ENCODE data around the gene KDM4C. TPM values are rescaled to one million over a fixed set of nuclear protein-coding genes. Genes with fewer than 3 reads are reported as not detected.

Gene KDM4C
- total and polyA plus RNA-seq, 2 donors (not counting 1 experiment from before 2014, with no cell fraction given), result 49.7 to 141 TPM

- H3K4me3 Mint-ChIP-seq, result no peak overlapping the region
- no peak overlapping the region for H3K27ac Mint-ChIP-seq
- Histone ChIP-seq H3K9me3 (ENCODE audit: control extremely low read depth in 1 of 3, control insufficient read depth in 2 of 3, insufficient read depth in 1 of 3, low read length in 2 of 3) (peaks cover 0 to 5% (median 0%) of the 10 kb centered on the region in 3 donors), H2AFZ (ENCODE audit: insufficient read depth, low read depth, low read length, poor library complexity, severe bottlenecking) (no peak overlapping the region), H3K4me2 (replicated peaks; ENCODE audit: low read depth, low read length, poor library complexity, severe bottlenecking) (no peak overlapping the region), H3K27me3 (replicated peaks in 1 of 4; ENCODE audit: control extremely low read depth in 1 of 4, control insufficient read depth in 3 of 4, insufficient read depth in 4 of 4, low read length in 3 of 4) (no peaks in the 10 kb centered on the region), H3K27ac (ENCODE audit: low read length in 2 of 2) (no peak overlapping the region), H3K4me1 (ENCODE audit: control insufficient read depth in 2 of 2, insufficient read depth in 2 of 2, low read length in 2 of 2) (peaks cover 0 to 5% of the 10 kb centered on the region in 2 donors), H4K20me1 (ENCODE audit: control insufficient read depth, insufficient read depth, low read length, poor library complexity, severe bottlenecking) (peaks cover 15% of the 10 kb centered on the region), H3K36me3 (replicated peaks in 1 of 2; ENCODE audit: control extremely low read depth in 1 of 2, control insufficient read depth in 1 of 2, extremely low read depth in 1 of 2, insufficient read depth in 2 of 2, low read length in 1 of 2) (peaks cover 0 to 4% of the 10 kb centered on the region in 2 experiments), H3K9ac (ENCODE audit: low read length) (no peak overlapping the region), H3K79me2 (ENCODE audit: control insufficient read depth, insufficient read depth, low read length) (peaks cover 67% of the 10 kb centered on the region), H3K4me3 (ENCODE audit: control extremely low read depth in 1 of 5, extremely low read depth in 1 of 5, insufficient read depth in 1 of 5, low read depth in 2 of 5, low read length in 4 of 5) (no peak overlapping the region)
- H3K9me3 Mint-ChIP-seq (ENCODE audit: insufficient read depth), result no peaks in the 10 kb centered on the region
- no peak for ATAC-seq (ENCODE audit: low read depth)
- ChIA-PET CTCF (no interaction called here), POLR2A (no interaction called here)
- no peak for DNase-seq
- H3K27me3 Mint-ChIP-seq, result no peaks in the 10 kb centered on the region
- no peak for TF ChIP-seq EZH2 (IDR thresholded peaks at IDR 0.05; ENCODE audit: borderline replicate concordance, insufficient read depth, low read depth, low read length, poor library complexity, severe bottlenecking)
- TF ChIP-seq, protein P1, sequence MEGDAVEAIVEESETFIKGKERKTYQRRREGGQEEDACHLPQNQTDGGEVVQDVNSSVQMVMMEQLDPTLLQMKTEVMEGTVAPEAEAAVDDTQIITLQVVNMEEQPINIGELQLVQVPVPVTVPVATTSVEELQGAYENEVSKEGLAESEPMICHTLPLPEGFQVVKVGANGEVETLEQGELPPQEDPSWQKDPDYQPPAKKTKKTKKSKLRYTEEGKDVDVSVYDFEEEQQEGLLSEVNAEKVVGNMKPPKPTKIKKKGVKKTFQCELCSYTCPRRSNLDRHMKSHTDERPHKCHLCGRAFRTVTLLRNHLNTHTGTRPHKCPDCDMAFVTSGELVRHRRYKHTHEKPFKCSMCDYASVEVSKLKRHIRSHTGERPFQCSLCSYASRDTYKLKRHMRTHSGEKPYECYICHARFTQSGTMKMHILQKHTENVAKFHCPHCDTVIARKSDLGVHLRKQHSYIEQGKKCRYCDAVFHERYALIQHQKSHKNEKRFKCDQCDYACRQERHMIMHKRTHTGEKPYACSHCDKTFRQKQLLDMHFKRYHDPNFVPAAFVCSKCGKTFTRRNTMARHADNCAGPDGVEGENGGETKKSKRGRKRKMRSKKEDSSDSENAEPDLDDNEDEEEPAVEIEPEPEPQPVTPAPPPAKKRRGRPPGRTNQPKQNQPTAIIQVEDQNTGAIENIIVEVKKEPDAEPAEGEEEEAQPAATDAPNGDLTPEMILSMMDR (IDR thresholded peaks at IDR 0.05), result no peak
- peaks cover 25% of the 10 kb centered on the region for H3K4me1 Mint-ChIP-seq
- intact Hi-C loops (cut with micrococcal nuclease), result no loop called here
- 100% methylated on average over 1 of the region's 2 CpGs for WGBS (ENCODE audit: insufficient coverage)
Measured at GRCh38 chr9:6938873-6939272, 181.1 kb downstream of the KDM4C start.

DNA sequence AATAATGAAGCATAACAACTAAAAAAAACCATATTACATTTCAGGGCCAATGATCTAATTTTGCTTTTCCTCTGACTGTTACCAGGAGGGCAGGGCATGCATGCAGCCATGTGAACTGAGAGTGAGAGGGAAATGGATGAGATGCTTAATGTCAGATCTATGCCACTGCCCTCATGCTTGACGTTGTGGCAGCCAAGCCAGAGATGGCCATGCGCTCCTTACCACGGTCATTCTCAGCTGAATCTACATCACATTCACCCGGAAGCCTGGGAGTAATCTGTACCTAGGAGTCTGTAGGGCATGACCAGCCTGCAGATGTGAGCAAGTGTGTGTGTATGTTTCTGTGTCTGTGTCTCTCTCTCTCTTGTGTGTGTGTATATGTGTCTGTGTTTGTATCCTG, 183.7 kb downstream of the KDM4C start:
- no peak overlapping the region for H3K4me3 Mint-ChIP-seq
- intact Hi-C loops (cut with micrococcal nuclease), result no loop called here
- Histone ChIP-seq H3K79me2 (ENCODE audit: control insufficient read depth, insufficient read depth, low read length) (peaks cover 70% of the 10 kb centered on the region), H4K20me1 (ENCODE audit: control insufficient read depth, insufficient read depth, low read length, poor library complexity, severe bottlenecking) (peaks cover 21% of the 10 kb centered on the region), H3K27me3 (replicated peaks in 1 of 4; ENCODE audit: control extremely low read depth in 1 of 4, control insufficient read depth in 3 of 4, insufficient read depth in 4 of 4, low read length in 3 of 4) (no peaks in the 10 kb centered on the region), H3K4me2 (replicated peaks; ENCODE audit: low read depth, low read length, poor library complexity, severe bottlenecking) (no peak overlapping the region), H3K9me3 (ENCODE audit: control extremely low read depth in 1 of 3, control insufficient read depth in 2 of 3, insufficient read depth in 1 of 3, low read length in 2 of 3) (no peaks in the 10 kb centered on the region), H3K36me3 (replicated peaks in 1 of 2; ENCODE audit: control extremely low read depth in 1 of 2, control insufficient read depth in 1 of 2, extremely low read depth in 1 of 2, insufficient read depth in 2 of 2, low read length in 1 of 2) (peaks cover 0 to 7% of the 10 kb centered on the region in 2 experiments), H3K9ac (ENCODE audit: low read length) (no peak overlapping the region), H3K27ac (ENCODE audit: low read length in 2 of 2) (no peak overlapping the region), H3K4me3 (ENCODE audit: control extremely low read depth in 1 of 5, extremely low read depth in 1 of 5, insufficient read depth in 1 of 5, low read depth in 2 of 5, low read length in 4 of 5) (no peak overlapping the region), H2AFZ (ENCODE audit: insufficient read depth, low read depth, low read length, poor library complexity, severe bottlenecking) (no peak overlapping the region), H3K4me1 (ENCODE audit: control insufficient read depth in 2 of 2, insufficient read depth in 2 of 2, low read length in 2 of 2) (peaks cover 0 to 3% of the 10 kb centered on the region in 2 donors)
- TF ChIP-seq, protein P1 (IDR thresholded peaks at IDR 0.05), result no peak
- TF ChIP-seq EZH2 (IDR thresholded peaks at IDR 0.05; ENCODE audit: borderline replicate concordance, insufficient read depth, low read depth, low read length, poor library complexity, severe bottlenecking), result no peak
- peaks cover 23% of the 10 kb centered on the region for H3K4me1 Mint-ChIP-seq
- no peaks in the 10 kb centered on the region for H3K9me3 Mint-ChIP-seq (ENCODE audit: insufficient read depth)
- no peak overlapping the region for H3K27ac Mint-ChIP-seq
- WGBS (ENCODE audit: insufficient coverage), result 100% methylated on average over 1 of the region's 4 CpGs
- ChIA-PET CTCF (interaction anchor here (0.6 kb wide), 1 partner anchor 28 kb away, joined by 3 read pairs; no protein-coding TSS in a partner anchor), POLR2A (interaction anchor here (0.6 kb wide), 1 partner anchor 47 kb away, joined by 3 read pairs; no protein-coding TSS in a partner anchor)
- ATAC-seq (ENCODE audit: low read depth) (no peak), DNase-seq (no peak)
- no peaks in the 10 kb centered on the region for H3K27me3 Mint-ChIP-seq
